ENCODE data around the gene SNRPA.
"Not testable (repeated sequence)": the region's sequence is repeated elsewhere in the genome, so short reads cannot be mapped to it uniquely, and the experiment has no call there.

Gene SNRPA

GRCh38 chr19:40778706-40779284 is 27.8 kb downstream of the SNRPA start:
- no peak overlapping the region for H2AFZ ChIP-seq (ENCODE audit: low read length)
- H3K27ac ChIP-seq (ENCODE audit: low read depth, low read length, poor library complexity, severe bottlenecking) = peak overlapping the region; percentile 99
- no peaks in the 10 kb centered on the region for H3K9me3 ChIP-seq (ENCODE audit: low read length)
- H3K79me2 ChIP-seq (ENCODE audit: insufficient read depth, low read length) = no peaks in the 10 kb centered on the region
- no peaks in the 10 kb centered on the region for H3K27me3 ChIP-seq (ENCODE audit: insufficient read depth, low read length)
- H3K36me3 ChIP-seq (ENCODE audit: insufficient read depth, low read length) = peaks cover 8% of the 10 kb centered on the region
- H3F3A ChIP-seq (ENCODE audit: insufficient read depth, low read length) = no peaks in the 10 kb centered on the region
- H3K9ac ChIP-seq (ENCODE audit: low read length) = peak overlapping the region; percentile 82
- H3K4me3 ChIP-seq (ENCODE audit: low read depth, low read length, poor library complexity, severe bottlenecking) = peak overlapping the region; percentile 73
- H3K4me1 ChIP-seq (ENCODE audit: insufficient read depth, low read length, severe bottlenecking) = peaks cover 43% of the 10 kb centered on the region
- H4K20me1 ChIP-seq (ENCODE audit: insufficient read depth, low read length) = no peaks in the 10 kb centered on the region
- no peaks in the 10 kb centered on the region for H3K9me2 ChIP-seq (ENCODE audit: low read depth, low read length)
- no peak for TF ChIP-seq EZH2 (IDR thresholded peaks at IDR 0.05; ENCODE audit: borderline replicate concordance, low read length)
- H3K4me2 ChIP-seq (ENCODE audit: low read length) = peak overlapping the region; percentile 82

GRCh38 chr19:40780582-40780981 is 29.6 kb downstream of the SNRPA start:
- no peaks in the 10 kb centered on the region for H3K27me3 ChIP-seq (ENCODE audit: insufficient read depth, low read length)
- no peaks in the 10 kb centered on the region for H3F3A ChIP-seq (ENCODE audit: insufficient read depth, low read length)
- H3K36me3 ChIP-seq (ENCODE audit: insufficient read depth, low read length) = peaks cover 16% of the 10 kb centered on the region
- no peaks in the 10 kb centered on the region for H3K79me2 ChIP-seq (ENCODE audit: insufficient read depth, low read length)
- no peak overlapping the region for H3K9ac ChIP-seq (ENCODE audit: low read length)
- H3K27ac ChIP-seq (ENCODE audit: low read depth, low read length, poor library complexity, severe bottlenecking) = no peak overlapping the region
- no peak overlapping the region for H3K4me2 ChIP-seq (ENCODE audit: low read length)
- no peaks in the 10 kb centered on the region for H4K20me1 ChIP-seq (ENCODE audit: insufficient read depth, low read length)
- H3K9me2 ChIP-seq (ENCODE audit: low read depth, low read length) = no peaks in the 10 kb centered on the region
- H2AFZ ChIP-seq (ENCODE audit: low read length) = no peak overlapping the region
- H3K4me1 ChIP-seq (ENCODE audit: insufficient read depth, low read length, severe bottlenecking) = peaks cover 32% of the 10 kb centered on the region
- TF ChIP-seq CTCF (IDR thresholded peaks at IDR 0.05; ENCODE audit: low read length) (no peak), EZH2 (IDR thresholded peaks at IDR 0.05; ENCODE audit: borderline replicate concordance, low read length) (no peak)
- no peaks in the 10 kb centered on the region for H3K9me3 ChIP-seq (ENCODE audit: low read length)
- H3K4me3 ChIP-seq (ENCODE audit: low read depth, low read length, poor library complexity, severe bottlenecking) = no peak overlapping the region

- no peak for TF ChIP-seq CTCF (IDR thresholded peaks at IDR 0.05; ENCODE audit: low read length)
- no peak for TF ChIP-seq EZH2 (IDR thresholded peaks at IDR 0.05; ENCODE audit: borderline replicate concordance, low read length)
- no peak overlapping the region for H2AFZ ChIP-seq (ENCODE audit: low read length)
- no peaks in the 10 kb centered on the region for H3F3A ChIP-seq (ENCODE audit: insufficient read depth, low read length)
- no peak overlapping the region for H3K4me2 ChIP-seq (ENCODE audit: low read length)
- no peak overlapping the region for H3K27ac ChIP-seq (ENCODE audit: low read depth, low read length, poor library complexity, severe bottlenecking)
- no peaks in the 10 kb centered on the region for H3K9me2 ChIP-seq (ENCODE audit: low read depth, low read length)
- no peak overlapping the region for H3K9ac ChIP-seq (ENCODE audit: low read length)
- H3K9me3 ChIP-seq (ENCODE audit: low read length) = no peaks in the 10 kb centered on the region
- H3K79me2 ChIP-seq (ENCODE audit: insufficient read depth, low read length) = no peaks in the 10 kb centered on the region
- no peaks in the 10 kb centered on the region for H3K27me3 ChIP-seq (ENCODE audit: insufficient read depth, low read length)
- peaks cover 26% of the 10 kb centered on the region for H3K4me1 ChIP-seq (ENCODE audit: insufficient read depth, low read length, severe bottlenecking)
- no peaks in the 10 kb centered on the region for H4K20me1 ChIP-seq (ENCODE audit: insufficient read depth, low read length)
- H3K4me3 ChIP-seq (ENCODE audit: low read depth, low read length, poor library complexity, severe bottlenecking) = no peak overlapping the region
- peaks cover 14% of the 10 kb centered on the region for H3K36me3 ChIP-seq (ENCODE audit: insufficient read depth, low read length)
Observed at GRCh38 chr19:40781140-40781539, 30.1 kb downstream of the SNRPA start.

GRCh38 chr19:40783711-40784110 is 32.7 kb downstream of the SNRPA start:
- Histone ChIP-seq H3K27ac (ENCODE audit: low read depth, low read length, poor library complexity, severe bottlenecking) (no peak overlapping the region), H3K9ac (ENCODE audit: low read length) (no peak overlapping the region), H3K4me3 (ENCODE audit: low read depth, low read length, poor library complexity, severe bottlenecking) (no peak overlapping the region), H3K9me2 (ENCODE audit: low read depth, low read length) (no peaks in the 10 kb centered on the region), H3F3A (ENCODE audit: insufficient read depth, low read length) (no peaks in the 10 kb centered on the region), H3K36me3 (ENCODE audit: insufficient read depth, low read length) (peaks cover 30% of the 10 kb centered on the region), H3K79me2 (ENCODE audit: insufficient read depth, low read length) (no peaks in the 10 kb centered on the region), H4K20me1 (ENCODE audit: insufficient read depth, low read length) (no peaks in the 10 kb centered on the region), H3K9me3 (ENCODE audit: low read length) (no peaks in the 10 kb centered on the region), H2AFZ (ENCODE audit: low read length) (no peak overlapping the region), H3K4me1 (ENCODE audit: insufficient read depth, low read length, severe bottlenecking) (peaks cover 12% of the 10 kb centered on the region), H3K27me3 (ENCODE audit: insufficient read depth, low read length) (no peaks in the 10 kb centered on the region), H3K4me2 (ENCODE audit: low read length) (no peak overlapping the region)
- no peak for TF ChIP-seq CTCF (IDR thresholded peaks at IDR 0.05; ENCODE audit: low read length)

GRCh38 chr19:40784146-40784545 is 33.1 kb downstream of the SNRPA start:
- not testable (repeated sequence) for H3K4me2 ChIP-seq (ENCODE audit: low read length); H4K20me1 ChIP-seq (ENCODE audit: insufficient read depth, low read length); H2AFZ ChIP-seq (ENCODE audit: low read length); H3K27me3 ChIP-seq (ENCODE audit: insufficient read depth, low read length); H3K27ac ChIP-seq (ENCODE audit: low read depth, low read length, poor library complexity, severe bottlenecking); H3K9ac ChIP-seq (ENCODE audit: low read length); H3F3A ChIP-seq (ENCODE audit: insufficient read depth, low read length); H3K4me1 ChIP-seq (ENCODE audit: insufficient read depth, low read length, severe bottlenecking); H3K9me3 ChIP-seq (ENCODE audit: low read length); H3K4me3 ChIP-seq (ENCODE audit: low read depth, low read length, poor library complexity, severe bottlenecking); H3K9me2 ChIP-seq (ENCODE audit: low read depth, low read length); H3K79me2 ChIP-seq (ENCODE audit: insufficient read depth, low read length)
- peaks cover 30% of the 10 kb centered on the region for H3K36me3 ChIP-seq (ENCODE audit: insufficient read depth, low read length)

Measured in OCI-LY1 (cell line).